GM18951 (cell line): ENCODE data around the gene HNRNPM.

Experiments
- POLR2A ChIP-seq: IDR thresholded peaks from 4 replicates; pipeline ENCODE4 v1.6.1; 2011; ENCODE audit warnings: mild to moderate bottlenecking; ENCODE audit not compliant: insufficient read length, insufficient read depth; ENCODE audit errors: extremely low read depth
- in situ Hi-C: fragments of 300-500 bp; cut with MboI; formaldehyde crosslinking; loops from one replicate; pipeline ENCODE4 v1.12.0; 2022; ENCODE audit warnings: low sequenced_read_pairs, mixed read lengths, inconsistent platforms; ENCODE audit not compliant: unreplicated experiment

The HNRNPM gene, protein sequence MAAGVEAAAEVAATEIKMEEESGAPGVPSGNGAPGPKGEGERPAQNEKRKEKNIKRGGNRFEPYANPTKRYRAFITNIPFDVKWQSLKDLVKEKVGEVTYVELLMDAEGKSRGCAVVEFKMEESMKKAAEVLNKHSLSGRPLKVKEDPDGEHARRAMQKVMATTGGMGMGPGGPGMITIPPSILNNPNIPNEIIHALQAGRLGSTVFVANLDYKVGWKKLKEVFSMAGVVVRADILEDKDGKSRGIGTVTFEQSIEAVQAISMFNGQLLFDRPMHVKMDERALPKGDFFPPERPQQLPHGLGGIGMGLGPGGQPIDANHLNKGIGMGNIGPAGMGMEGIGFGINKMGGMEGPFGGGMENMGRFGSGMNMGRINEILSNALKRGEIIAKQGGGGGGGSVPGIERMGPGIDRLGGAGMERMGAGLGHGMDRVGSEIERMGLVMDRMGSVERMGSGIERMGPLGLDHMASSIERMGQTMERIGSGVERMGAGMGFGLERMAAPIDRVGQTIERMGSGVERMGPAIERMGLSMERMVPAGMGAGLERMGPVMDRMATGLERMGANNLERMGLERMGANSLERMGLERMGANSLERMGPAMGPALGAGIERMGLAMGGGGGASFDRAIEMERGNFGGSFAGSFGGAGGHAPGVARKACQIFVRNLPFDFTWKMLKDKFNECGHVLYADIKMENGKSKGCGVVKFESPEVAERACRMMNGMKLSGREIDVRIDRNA

DNA sequence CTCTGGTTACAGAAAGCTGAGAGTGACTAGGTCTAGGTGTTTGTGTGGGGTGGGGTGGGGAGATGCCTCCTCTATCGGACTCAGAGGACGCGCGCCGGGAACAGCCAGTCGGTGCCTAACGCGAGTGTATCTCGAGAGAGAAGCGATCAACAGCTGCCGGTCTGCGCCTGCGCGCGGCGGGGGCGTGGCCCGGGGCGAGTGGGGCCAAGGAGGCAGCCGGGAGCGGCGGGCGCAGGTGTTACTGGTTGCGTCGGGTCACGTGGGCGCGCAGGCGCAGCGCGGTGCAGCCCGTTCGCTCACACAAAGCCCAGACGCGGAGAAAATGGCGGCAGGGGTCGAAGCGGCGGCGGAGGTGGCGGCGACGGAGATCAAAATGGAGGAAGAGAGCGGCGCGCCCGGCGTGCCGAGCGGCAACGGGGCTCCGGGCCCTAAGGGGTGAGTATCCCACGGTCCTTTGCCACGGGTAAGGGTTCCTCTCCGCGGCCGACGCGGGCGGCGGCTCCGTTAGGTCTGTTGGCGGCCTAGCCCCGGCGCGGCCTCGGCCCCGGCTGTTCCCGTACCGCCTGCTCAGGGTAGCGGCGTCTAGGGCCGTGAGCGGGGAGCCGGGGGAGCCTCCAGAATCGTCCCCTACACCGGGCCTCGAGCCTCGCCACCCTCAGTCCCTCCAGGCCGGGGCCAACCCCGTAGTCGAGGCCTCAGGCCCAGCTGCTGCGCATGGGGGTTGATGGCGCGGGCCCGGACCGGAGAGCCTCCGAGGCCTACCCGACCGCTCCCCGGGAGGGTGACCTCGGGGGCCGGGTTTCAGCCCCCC lies at the start of gene HNRNPM:
Gene HNRNPM, plus strand, starts transcription at position 299 of the 811 bp plus-strand sequence. Its CDS starts 24 bp downstream, at position 323.
- in situ Hi-C loops: no loop called here
- peak; percentile 95 for TF ChIP-seq POLR2A

DNA sequence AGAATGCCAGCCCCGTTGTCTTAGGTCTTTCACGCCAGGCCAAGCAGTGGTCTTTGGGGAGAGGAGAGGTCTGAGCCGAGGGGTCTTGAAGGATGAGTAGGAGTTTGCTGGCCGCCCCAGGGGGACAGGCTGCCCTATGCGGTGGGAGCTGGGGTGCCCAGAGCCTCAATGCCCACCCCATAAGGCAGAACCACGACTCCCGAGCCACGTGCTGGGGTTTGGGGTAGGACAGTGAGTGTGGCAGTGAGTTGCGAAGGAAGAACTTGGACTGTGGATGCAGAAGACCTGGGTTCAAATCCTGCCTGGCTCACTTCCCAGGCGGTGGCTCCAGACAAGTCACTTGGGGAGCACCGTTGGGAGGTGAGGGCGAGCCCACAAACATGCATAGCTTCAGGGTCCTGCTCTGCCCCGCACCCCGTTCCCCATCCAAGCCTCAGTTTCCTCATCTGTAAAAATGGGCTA lies 49.1 kb upstream of the HNRNPM start:
- in situ Hi-C loops: no loop called here
- TF ChIP-seq POLR2A: no peak

- in situ Hi-C loops: no loop called here
- no peak for TF ChIP-seq POLR2A
Measured at GRCh38 chr19:8396185-8396562, 48.6 kb upstream of the HNRNPM start.

GRCh38 chr19:8396563-8397203 lies 48.1 kb upstream of the HNRNPM start:
- in situ Hi-C loops: no loop called here
- no peak for TF ChIP-seq POLR2A

DNA sequence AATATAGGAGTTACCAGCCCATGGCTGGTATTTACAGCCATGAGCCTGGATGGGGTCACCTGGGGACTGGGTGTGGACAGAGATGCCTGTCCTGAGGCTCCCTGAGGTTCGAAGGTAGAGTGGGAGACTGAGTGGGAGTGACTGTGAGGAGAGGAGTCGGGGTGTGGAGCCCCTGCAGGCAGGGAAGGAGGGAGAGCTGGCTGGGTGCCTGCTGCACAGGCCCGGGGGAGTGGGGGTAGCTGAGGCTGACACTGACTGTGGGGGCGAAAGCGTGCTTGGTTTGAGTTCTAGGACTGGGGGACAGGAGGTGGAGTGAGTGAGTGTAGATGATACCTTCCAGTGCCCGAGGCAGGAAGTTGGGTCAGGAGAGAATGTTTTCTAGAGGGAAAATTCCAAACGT lies 47.5 kb upstream of the HNRNPM start:
- no peak for TF ChIP-seq POLR2A
- in situ Hi-C loops: no loop called here

- in situ Hi-C loops: no loop called here
Measured at GRCh38 chr19:8397746-8398310, 46.9 kb upstream of the HNRNPM start.

DNA sequence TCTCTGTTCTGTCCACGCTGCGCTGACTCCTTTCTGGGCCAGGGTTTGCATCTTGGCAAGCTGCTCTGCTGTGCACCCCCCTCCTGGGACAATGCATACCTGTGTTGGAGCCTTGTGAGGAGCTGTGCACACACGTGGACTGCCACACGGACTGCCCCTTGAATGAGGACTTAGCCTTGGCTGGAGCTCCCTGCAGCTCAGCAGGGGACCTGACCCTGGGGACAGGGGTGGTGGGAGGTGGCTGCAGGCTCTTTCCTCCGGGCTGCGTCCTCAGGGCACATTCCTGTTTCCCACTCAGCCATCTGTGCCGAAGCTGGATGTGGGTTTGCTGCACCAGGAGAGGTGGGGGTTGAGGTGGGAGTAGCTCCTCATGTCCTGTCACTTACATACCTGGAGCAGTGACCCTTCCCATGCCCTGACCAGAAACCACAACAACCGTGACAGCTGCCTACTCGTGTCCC lies 46.4 kb upstream of the HNRNPM start:
- TF ChIP-seq POLR2A: no peak

More at GRCh38 chr19:8397746-8398310, 46.9 kb upstream of the HNRNPM start:
- TF ChIP-seq POLR2A: no peak

GRCh38 chr19:8399681-8400188 lies 45.0 kb upstream of the HNRNPM start:
- TF ChIP-seq POLR2A: no peak
- in situ Hi-C loops: no loop called here

More for the DNA sequence above, 46.4 kb upstream of the HNRNPM start:
- in situ Hi-C loops: no loop called here

DNA sequence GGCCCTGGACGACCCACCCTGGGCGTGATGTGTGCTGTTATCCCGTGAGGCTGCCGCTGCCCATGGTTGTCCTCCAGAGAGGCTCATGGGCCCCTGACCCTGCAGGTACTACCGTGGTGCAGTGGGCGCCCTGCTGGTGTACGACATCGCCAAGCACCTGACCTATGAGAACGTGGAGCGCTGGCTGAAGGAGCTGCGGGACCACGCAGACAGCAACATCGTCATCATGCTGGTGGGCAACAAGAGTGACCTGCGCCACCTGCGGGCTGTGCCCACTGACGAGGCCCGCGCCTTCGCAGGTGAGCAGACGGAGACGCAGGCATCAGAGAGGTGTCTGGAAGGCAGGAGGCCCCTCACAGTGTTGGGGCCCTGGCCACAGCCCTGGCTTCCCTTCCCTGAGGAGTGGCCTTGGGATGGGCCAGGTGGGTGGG lies 42.8 kb upstream of the HNRNPM start:
- TF ChIP-seq POLR2A: no peak
- in situ Hi-C loops: no loop called here

GRCh38 chr19:8403098-8403819 lies 41.5 kb upstream of the HNRNPM start:
- TF ChIP-seq POLR2A: no peak
- in situ Hi-C loops: no loop called here

DNA sequence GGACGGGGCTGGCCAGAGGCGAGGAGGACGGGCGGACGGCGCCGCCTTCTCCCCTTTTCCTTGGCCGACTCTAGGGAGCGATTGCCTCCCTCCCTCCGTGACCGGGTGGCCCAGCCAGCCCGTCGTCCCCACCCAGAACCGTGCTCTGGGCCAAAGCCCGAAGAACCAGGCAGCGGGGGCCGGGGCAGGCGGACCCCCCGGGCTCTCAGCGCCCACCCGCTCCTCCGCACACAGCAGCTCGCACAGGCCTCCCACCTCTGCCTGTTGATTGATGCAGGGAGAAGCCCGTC lies 41.0 kb upstream of the HNRNPM start:
- in situ Hi-C loops: no loop called here
- TF ChIP-seq POLR2A: no peak
